GM23248 (cell line): Measurements from ENCODE around the gene CDK14. TPM values are rescaled to one million over a fixed set of nuclear protein-coding genes. Genes with fewer than 3 reads are reported as not detected.

Experiments
- DNase-seq: peaks from one replicate; pipeline ENCODE4 v3.0.0-alpha.2; 2015
- H2AFZ ChIP-seq: fragments of 200-600 bp; sonication (generic); 2 replicates; pipeline ENCODE4 v1.6.1; 2016; ENCODE audit warnings: antibody characterized with exemption
- H3F3A ChIP-seq: fragments of 200-600 bp; sonication (generic); 2 replicates; pipeline ENCODE4 v1.6.1; 2016; ENCODE audit warnings: mild to moderate bottlenecking, antibody characterized with exemption, mixed run types; ENCODE audit not compliant: insufficient read depth
- H3K27ac ChIP-seq: fragments of 200-600 bp; sonication (generic); 2 replicates; pipeline ENCODE4 v1.5.1; 2016; ENCODE audit warnings: mild to moderate bottlenecking
- H3K27me3 ChIP-seq: fragments of 200-600 bp; sonication (generic); replicated peaks from 2 replicates; pipeline ENCODE4 v1.6.1; 2016; ENCODE audit warnings: mild to moderate bottlenecking; ENCODE audit not compliant: insufficient read depth
- H3K36me3 ChIP-seq: fragments of 200-600 bp; sonication (generic); 2 replicates; pipeline ENCODE4 v1.6.1; 2016; ENCODE audit warnings: low read depth, mild to moderate bottlenecking
- H3K4me1 ChIP-seq: fragments of 200-600 bp; sonication (generic); 2 replicates; pipeline ENCODE4 v1.6.1; 2016; ENCODE audit warnings: mild to moderate bottlenecking; ENCODE audit not compliant: insufficient read depth
- H3K4me2 ChIP-seq: fragments of 200-600 bp; sonication (generic); one replicate; pipeline ENCODE4 v1.6.1; 2016; ENCODE audit warnings: mild to moderate bottlenecking; ENCODE audit not compliant: unreplicated experiment
- H3K4me3 ChIP-seq: fragments of 200-600 bp; sonication (generic); 2 replicates; pipeline ENCODE4 v1.5.1; 2016; ENCODE audit warnings: mild to moderate bottlenecking
- H3K79me2 ChIP-seq: fragments of 200-600 bp; sonication (generic); 2 replicates; pipeline ENCODE4 v1.6.1; 2016; ENCODE audit warnings: mild to moderate bottlenecking; ENCODE audit not compliant: insufficient read depth
- H3K9ac ChIP-seq: fragments of 200-600 bp; sonication (generic); 2 replicates; pipeline ENCODE4 v1.6.1; 2016; ENCODE audit warnings: mild to moderate bottlenecking
- H3K9me2 ChIP-seq: fragments of 200-600 bp; sonication (generic); 2 replicates; pipeline ENCODE4 v1.6.1; 2016; ENCODE audit warnings: mixed run types, mild to moderate bottlenecking, moderate library complexity; ENCODE audit not compliant: insufficient read depth
- H3K9me3 ChIP-seq: fragments of 200-600 bp; sonication (generic); one replicate; pipeline ENCODE4 v1.6.1; 2017; ENCODE audit warnings: low read depth
- H4K20me1 ChIP-seq: fragments of 200-600 bp; sonication (generic); 2 replicates; pipeline ENCODE4 v1.6.0; 2016; ENCODE audit not compliant: insufficient read depth
- EZH2 ChIP-seq: fragments of 200-600 bp; sonication (generic); IDR thresholded peaks from 2 replicates; pipeline ENCODE4 v1.6.1; 2018; ENCODE audit warnings: antibody characterized with exemption, mild to moderate bottlenecking; ENCODE audit not compliant: insufficient read depth, poor library complexity, severe bottlenecking
- EZH2phosphoT487 ChIP-seq: fragments of 200-600 bp; sonication (generic); IDR thresholded peaks from 2 replicates; pipeline ENCODE4 v1.6.1; 2018; ENCODE audit warnings: antibody characterized with exemption, moderate library complexity, mild to moderate bottlenecking, low read depth; ENCODE audit not compliant: insufficient read depth
- WGBS, 2 experiments: methylation state at CpG; one replicate each; pipeline ENCODE4 v1.1.6; 2015 to 2017; ENCODE audit warnings: low lambda C conversion rate in 2 of 2, low coverage in 1 of 2; ENCODE audit errors: missing lambda C conversion rate in 2 of 2; 5-methylcytosine and 5-hydroxymethylcytosine counted together
- in situ Hi-C: fragments of 300-500 bp; cut with MboI; formaldehyde crosslinking; loops from 2 replicates; pipeline ENCODE4 v1.15.0; 2020
- polyA plus RNA-seq: library from polyadenylated mRNA; unstranded; fragments of >200 nt; fragmentation: Nextera tagmentation; extraction: Ambion mirVana; gene quantifications from 2 replicates; pipeline ENCODE4 v1.2.1, GENCODE V29; 2016
- total RNA-seq: library from RNA; depleted of rRNA; stranded (reverse); fragments of >200 nt; shearing (Covaris generic); gene quantifications from 2 replicates; pipeline ENCODE4 v1.2.3, GENCODE V29; 2014

CDK14 gene
- total and polyA plus RNA-seq, 2 experiments from 2014 or later = 19.9 to 21.2 TPM

DNA sequence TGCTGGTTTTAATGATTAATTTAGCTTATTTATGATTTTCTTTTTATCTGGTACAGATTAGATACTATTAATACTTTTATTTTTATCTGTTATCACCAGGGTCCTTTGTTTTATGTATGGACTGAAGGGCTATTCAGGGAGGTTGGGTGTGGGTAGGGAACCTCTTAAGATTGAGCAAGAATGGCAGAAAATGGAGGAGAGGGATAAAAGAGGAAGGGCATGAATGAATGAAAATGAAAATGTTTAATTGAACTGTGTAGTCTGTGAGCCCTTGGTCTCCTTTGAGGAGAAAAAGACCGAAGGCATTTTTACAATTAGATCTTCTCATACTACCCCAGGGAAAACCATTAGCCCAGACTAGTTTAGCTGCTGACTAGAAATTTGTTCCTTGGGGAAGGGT, 93.1 kb downstream of the CDK14 start:
- DNase-seq = no peak
- H3K4me1 ChIP-seq = peaks cover 35% of the 10 kb centered on the region
- in situ Hi-C loops = no loop called here
- H3K9me3 ChIP-seq = no peaks in the 10 kb centered on the region
- no peak overlapping the region for H3K4me2 ChIP-seq
- peaks cover 100% of the 10 kb centered on the region for H3K79me2 ChIP-seq
- H3K27me3 ChIP-seq = no peaks in the 10 kb centered on the region
- TF ChIP-seq EZH2 (no peak), EZH2phosphoT487 (no peak)
- H3K36me3 ChIP-seq = no peaks in the 10 kb centered on the region
- no peak overlapping the region for H2AFZ ChIP-seq
- peaks cover 5% of the 10 kb centered on the region; the same call in 1 of the 2 replicates for H4K20me1 ChIP-seq
- no peak overlapping the region for H3K9ac ChIP-seq
- no peak overlapping the region for H3K27ac ChIP-seq
- H3K4me3 ChIP-seq = no peak overlapping the region
- WGBS, 2 experiments = 97 to 100% methylated on average over 1 of the region's 1 CpG
- H3F3A ChIP-seq = no peaks in the 10 kb centered on the region; the same call in 1 of the 2 replicates
- H3K9me2 ChIP-seq = no peaks in the 10 kb centered on the region

DNA sequence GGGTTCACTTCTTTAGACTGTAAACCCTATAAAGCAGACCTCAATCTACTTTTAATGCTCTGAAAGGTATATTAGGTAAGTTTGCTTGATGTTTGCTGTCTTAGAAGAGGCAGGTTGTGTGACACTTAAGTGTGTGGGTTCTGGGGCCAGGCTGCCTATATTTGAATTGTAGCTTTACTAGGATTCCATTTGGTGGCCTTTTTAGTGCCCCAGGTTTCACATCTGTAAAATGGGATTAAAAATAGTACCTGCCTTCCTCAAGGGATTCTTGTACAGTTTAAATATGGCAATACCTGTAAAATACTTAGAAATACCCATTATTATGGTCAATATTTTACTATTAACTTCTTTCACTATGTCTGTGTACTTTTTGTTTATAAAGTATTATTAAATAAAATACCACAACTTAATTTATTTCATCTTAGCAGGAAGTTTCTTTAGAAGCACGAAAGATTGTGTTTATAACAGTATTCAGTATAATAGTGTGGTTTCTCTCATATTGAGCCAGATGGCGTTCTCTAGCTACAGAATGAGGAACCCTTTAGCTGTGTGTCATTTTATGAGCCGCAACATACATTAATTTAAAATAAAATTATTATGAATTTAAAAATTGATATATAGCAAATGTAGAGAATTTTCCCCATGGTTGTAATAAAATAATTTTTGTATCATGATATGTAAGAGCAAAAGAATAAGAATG, 94.2 kb downstream of the CDK14 start:
- Histone ChIP-seq H4K20me1 (peaks cover 5% of the 10 kb centered on the region; the same call in 1 of the 2 replicates), H3K79me2 (peaks cover 100% of the 10 kb centered on the region), H3K36me3 (no peaks in the 10 kb centered on the region), H3K9me3 (no peaks in the 10 kb centered on the region), H3K9me2 (no peaks in the 10 kb centered on the region), H3K4me3 (no peak overlapping the region), H3K4me2 (no peak overlapping the region), H3K4me1 (peaks cover 35% of the 10 kb centered on the region), H3F3A (no peaks in the 10 kb centered on the region; the same call in 1 of the 2 replicates), H2AFZ (no peak overlapping the region), H3K9ac (no peak overlapping the region), H3K27ac (no peak overlapping the region), H3K27me3 (no peaks in the 10 kb centered on the region)
- WGBS, 2 experiments = 96 to 99% methylated on average over 3 of the region's 3 CpGs
- no peak for DNase-seq
- in situ Hi-C loops = no loop called here
- TF ChIP-seq EZH2 = no peak
- no peak for TF ChIP-seq EZH2phosphoT487

- Histone ChIP-seq H3K27me3 (no peaks in the 10 kb centered on the region), H2AFZ (no peak overlapping the region), H3K4me2 (no peak overlapping the region), H3K9me2 (no peaks in the 10 kb centered on the region), H3K79me2 (peaks cover 97% of the 10 kb centered on the region), H4K20me1 (peaks cover 5% of the 10 kb centered on the region; the same call in 1 of the 2 replicates), H3K9ac (no peak overlapping the region), H3K27ac (no peak overlapping the region), H3K4me1 (peaks cover 18% of the 10 kb centered on the region), H3K36me3 (no peaks in the 10 kb centered on the region), H3K9me3 (no peaks in the 10 kb centered on the region), H3K4me3 (no peak overlapping the region), H3F3A (no peaks in the 10 kb centered on the region; the same call in 1 of the 2 replicates)
- 66 to 71% methylated on average over 3 of the region's 3 CpGs for WGBS, 2 experiments
- no peak for TF ChIP-seq EZH2phosphoT487
- no peak for TF ChIP-seq EZH2
- in situ Hi-C loops = no loop called here
- no peak for DNase-seq
Measured at GRCh38 chr7:90692396-90692795, 96.3 kb downstream of the CDK14 start.

- Histone ChIP-seq H3K27ac (no peak overlapping the region), H3K9me2 (no peaks in the 10 kb centered on the region), H3K79me2 (peaks cover 96% of the 10 kb centered on the region), H3F3A (no peaks in the 10 kb centered on the region; the same call in 1 of the 2 replicates), H3K9me3 (no peaks in the 10 kb centered on the region), H2AFZ (no peak overlapping the region), H3K4me3 (no peak overlapping the region), H3K36me3 (no peaks in the 10 kb centered on the region), H3K27me3 (no peaks in the 10 kb centered on the region), H3K9ac (no peak overlapping the region), H4K20me1 (peaks cover 5% of the 10 kb centered on the region; the same call in 1 of the 2 replicates), H3K4me2 (no peak overlapping the region), H3K4me1 (peaks cover 12% of the 10 kb centered on the region)
- 84 to 85% methylated on average over 1 of the region's 1 CpG for WGBS, 2 experiments
- in situ Hi-C loops = no loop called here
- TF ChIP-seq EZH2phosphoT487 (no peak), EZH2 (no peak)
- peak; percentile 10 for DNase-seq
Measured at GRCh38 chr7:90692947-90693346, 96.8 kb downstream of the CDK14 start.
